T-helper 2 cell treated with Interferon-gamma antibody and Interleukin-4, amounts not matched to agents 5 μg/mL and 100 μg/mL, for 36 hours (primary cell): Measurements from ENCODE around the gene GDF9.

ENCODE experiments used
- DNase-seq: peaks from one replicate; pipeline ENCODE4 v3.0.0; 2021; ENCODE audit warnings: low spot score
- H3K27ac Mint-ChIP-seq: one replicate; pipeline ENCODE4 v1.8.0; 2021; ENCODE audit warnings: mild to moderate bottlenecking, mixed read lengths
- H3K27me3 Mint-ChIP-seq: one replicate; pipeline ENCODE4 v1.8.0; 2021; ENCODE audit warnings: low read depth, mixed read lengths
- H3K36me3 Mint-ChIP-seq: one replicate; pipeline ENCODE4 v1.8.0; 2021; ENCODE audit warnings: low read depth, mixed read lengths
- H3K4me1 Mint-ChIP-seq: one replicate; pipeline ENCODE4 v1.8.0; 2021; ENCODE audit warnings: low read depth, mixed read lengths
- H3K4me3 Mint-ChIP-seq: one replicate; pipeline ENCODE4 v1.8.0; 2022; ENCODE audit warnings: mild to moderate bottlenecking, moderate library complexity, mixed read lengths
- H3K9me3 Mint-ChIP-seq: one replicate; pipeline ENCODE4 v1.8.0; 2021; ENCODE audit warnings: mixed read lengths

Gene GDF9

DNA sequence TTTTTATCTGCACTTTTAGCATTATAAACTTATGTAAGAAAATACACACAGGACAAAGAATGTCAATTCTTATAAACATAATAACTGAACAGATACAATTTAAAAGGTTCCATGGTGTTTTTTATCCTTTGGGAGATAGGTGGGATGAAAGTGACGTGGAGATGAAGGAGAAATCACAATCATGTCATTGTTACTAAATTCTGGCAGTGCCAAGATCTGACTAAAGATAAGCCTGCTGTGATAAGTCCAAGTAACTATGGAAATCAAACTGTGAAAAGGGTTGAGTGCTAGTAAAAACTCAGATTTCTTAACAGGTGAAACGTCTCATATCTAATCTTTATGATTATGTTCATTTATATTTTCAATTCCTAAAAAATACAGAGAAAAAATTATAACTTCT, 18.3 kb upstream of the GDF9 start:
- H3K9me3 Mint-ChIP-seq: no peaks in the 10 kb centered on the region
- peaks cover 2% of the 10 kb centered on the region for H3K4me1 Mint-ChIP-seq
- no peak for DNase-seq
- peaks cover 47% of the 10 kb centered on the region for H3K36me3 Mint-ChIP-seq
- no peak overlapping the region for H3K4me3 Mint-ChIP-seq
- no peak overlapping the region for H3K27ac Mint-ChIP-seq
- no peaks in the 10 kb centered on the region for H3K27me3 Mint-ChIP-seq

- no peak overlapping the region for H3K4me3 Mint-ChIP-seq
- DNase-seq: no peak
- no peak overlapping the region for H3K27ac Mint-ChIP-seq
- H3K27me3 Mint-ChIP-seq: no peaks in the 10 kb centered on the region
- peaks cover 45% of the 10 kb centered on the region for H3K36me3 Mint-ChIP-seq
- H3K9me3 Mint-ChIP-seq: no peaks in the 10 kb centered on the region
- peaks cover 2% of the 10 kb centered on the region for H3K4me1 Mint-ChIP-seq
Observed at GRCh38 chr5:132883261-132883834, 17.1 kb upstream of the GDF9 start.

DNA sequence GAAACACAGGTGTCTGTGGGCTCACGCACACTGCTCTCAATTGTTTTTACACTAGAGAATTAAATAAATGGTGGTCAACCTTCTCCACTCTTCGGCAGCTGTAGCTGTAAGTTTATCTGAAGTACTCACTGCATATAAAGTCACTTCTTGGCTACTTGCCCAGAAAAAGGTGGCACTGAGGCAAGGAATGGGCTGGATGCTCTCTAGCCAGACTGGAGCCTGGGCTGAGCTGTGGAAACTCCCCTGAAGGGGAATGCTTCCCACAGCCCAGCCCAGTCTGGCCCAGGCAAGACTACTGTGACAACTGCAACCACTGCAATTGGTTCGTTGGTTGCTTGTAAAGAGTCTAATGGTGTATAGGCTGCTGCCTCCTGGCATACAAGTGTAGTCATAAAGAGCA, 11.7 kb upstream of the GDF9 start:
- Mint-ChIP-seq H3K4me1 (no peaks in the 10 kb centered on the region), H3K36me3 (peaks cover 27% of the 10 kb centered on the region), H3K4me3 (no peak overlapping the region), H3K9me3 (no peaks in the 10 kb centered on the region), H3K27me3 (no peaks in the 10 kb centered on the region), H3K27ac (no peak overlapping the region)
- DNase-seq: no peak

- Mint-ChIP-seq H3K4me1 (no peaks in the 10 kb centered on the region), H3K27ac (no peak overlapping the region), H3K9me3 (no peaks in the 10 kb centered on the region), H3K4me3 (no peak overlapping the region), H3K27me3 (no peaks in the 10 kb centered on the region), H3K36me3 (peaks cover 27% of the 10 kb centered on the region)
- DNase-seq: no peak
Observed at GRCh38 chr5:132877466-132877865, 11.2 kb upstream of the GDF9 start.

DNA sequence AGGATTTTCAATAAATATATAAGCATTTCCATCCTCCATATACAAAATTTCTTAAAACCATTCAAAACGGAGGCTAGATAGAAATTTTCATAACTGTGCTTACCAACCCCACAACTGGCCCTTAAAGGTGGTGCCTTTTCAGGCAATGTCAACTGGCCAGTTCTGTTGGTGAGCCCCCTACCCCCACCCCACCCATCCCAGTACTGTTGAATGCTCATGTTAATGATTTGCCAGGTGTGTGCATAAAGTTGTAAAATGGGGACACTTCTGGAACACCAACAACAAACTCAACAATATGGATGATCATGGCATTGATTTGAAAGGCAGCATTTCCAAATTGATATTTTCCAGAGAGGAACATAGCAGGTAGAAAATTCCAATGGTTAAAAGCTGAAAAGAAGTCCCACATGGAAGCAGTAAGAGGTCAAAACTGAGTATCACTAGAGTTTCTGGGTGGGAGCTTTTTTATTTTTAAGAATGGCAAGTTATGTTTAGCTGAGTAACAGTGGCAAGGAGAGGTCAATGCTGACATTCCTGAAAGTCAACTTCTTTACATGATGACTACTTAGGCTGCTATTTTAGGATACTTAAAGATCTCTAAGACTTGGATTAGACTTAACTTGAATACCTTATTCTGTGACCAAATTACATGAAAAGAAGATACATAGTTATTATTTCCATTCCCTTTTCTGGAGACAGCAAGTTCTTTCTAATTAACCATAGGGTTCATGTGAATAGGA, 9.9 kb upstream of the GDF9 start:
- Mint-ChIP-seq H3K4me3 (no peak overlapping the region), H3K9me3 (no peaks in the 10 kb centered on the region), H3K27me3 (no peaks in the 10 kb centered on the region), H3K4me1 (no peaks in the 10 kb centered on the region), H3K27ac (no peak overlapping the region), H3K36me3 (peaks cover 27% of the 10 kb centered on the region)
- DNase-seq: no peak

DNA sequence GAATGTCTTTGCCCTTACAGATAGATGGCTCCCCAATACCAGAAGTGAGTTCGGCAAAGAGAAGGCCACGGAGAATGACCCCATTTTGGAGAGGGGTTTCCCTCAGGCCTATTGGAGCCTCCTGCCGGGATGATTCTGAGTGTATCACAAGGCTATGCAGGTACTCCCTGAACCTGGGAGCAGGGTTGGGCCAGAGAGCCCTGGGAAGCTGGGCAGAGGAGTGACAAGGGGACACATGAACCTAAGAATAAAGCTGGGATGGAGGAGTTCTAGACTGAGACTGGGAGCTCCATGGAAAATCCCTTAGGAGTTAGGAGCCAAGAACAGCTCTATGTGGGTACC, 7.6 kb upstream of the GDF9 start:
- Mint-ChIP-seq H3K4me1 (peaks cover under 1% of the 10 kb centered on the region), H3K36me3 (peaks cover 25% of the 10 kb centered on the region), H3K27me3 (no peaks in the 10 kb centered on the region), H3K27ac (no peak overlapping the region), H3K9me3 (no peaks in the 10 kb centered on the region), H3K4me3 (no peak overlapping the region)
- no peak for DNase-seq

DNA sequence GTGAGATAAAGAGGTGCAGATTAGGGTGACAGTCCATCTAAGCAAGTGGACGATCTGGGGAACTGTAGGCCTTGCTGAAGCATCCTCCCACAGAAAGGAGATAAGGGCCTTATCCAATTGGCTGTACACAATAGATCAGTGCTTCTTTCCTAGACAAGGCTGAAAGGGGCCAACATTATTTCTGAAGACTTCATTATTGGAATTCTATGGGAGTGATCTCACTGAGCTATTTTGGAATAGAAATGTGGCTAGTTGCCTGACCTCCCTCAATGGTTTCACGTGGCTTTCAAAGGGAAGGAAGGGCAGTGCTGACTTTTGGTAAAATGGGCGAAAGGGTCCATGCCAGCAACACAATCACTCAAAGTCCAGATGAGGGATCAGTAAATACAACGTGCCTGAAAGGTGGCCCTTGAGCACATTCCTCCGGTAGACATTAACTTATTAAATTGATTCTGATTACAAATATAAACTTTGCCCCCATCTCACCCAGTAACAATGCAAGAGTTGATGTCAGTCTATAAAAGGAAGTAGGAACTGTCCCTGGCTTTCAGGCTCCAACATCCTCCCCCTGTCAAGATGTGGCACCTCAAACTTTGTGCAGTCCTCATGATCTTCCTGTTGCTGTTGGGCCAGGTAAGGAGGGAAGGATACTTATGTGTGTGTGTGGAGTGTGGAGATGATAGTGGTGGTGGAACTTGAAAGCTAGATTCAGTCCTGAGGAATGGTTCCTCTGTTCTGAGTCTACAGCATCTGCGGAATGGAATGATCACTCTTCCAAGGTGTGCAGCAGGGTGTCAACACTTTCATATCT, 7.1 kb upstream of the GDF9 start, which contains the start of gene LEAP2:
LEAP2 (plus strand) TSS at position 550 of the 811 bp plus-strand sequence; CDS start at position 577, 27 bp downstream.
- no peak for DNase-seq
- no peaks in the 10 kb centered on the region for H3K9me3 Mint-ChIP-seq
- no peaks in the 10 kb centered on the region for H3K27me3 Mint-ChIP-seq
- peaks cover 30% of the 10 kb centered on the region for H3K36me3 Mint-ChIP-seq
- H3K27ac Mint-ChIP-seq: no peak within 1 kb of the TSS
- peaks cover 3% of the 10 kb centered on the region for H3K4me1 Mint-ChIP-seq
- no peak within 1 kb of the TSS for H3K4me3 Mint-ChIP-seq

DNA sequence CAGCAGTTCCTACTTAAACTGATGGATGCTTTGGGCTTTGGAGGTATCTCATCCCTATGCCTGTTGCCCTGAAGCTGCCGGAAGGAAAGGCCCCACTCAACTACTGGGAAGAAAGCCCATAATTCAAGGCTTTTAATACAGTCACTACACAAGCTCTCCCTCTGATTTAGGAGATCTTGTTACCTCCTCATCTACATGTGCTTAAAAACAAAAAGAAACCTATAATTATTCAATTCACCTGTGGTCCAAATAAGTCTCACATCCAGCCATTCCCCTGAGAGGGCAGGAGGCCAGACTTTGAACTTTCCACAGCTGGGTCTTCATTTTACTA, 6.5 kb upstream of the GDF9 start:
- Mint-ChIP-seq H3K36me3 (peaks cover 27% of the 10 kb centered on the region), H3K4me3 (no peak overlapping the region), H3K4me1 (peaks cover 3% of the 10 kb centered on the region), H3K27me3 (no peaks in the 10 kb centered on the region), H3K27ac (no peak overlapping the region), H3K9me3 (no peaks in the 10 kb centered on the region)
- no peak for DNase-seq

DNA sequence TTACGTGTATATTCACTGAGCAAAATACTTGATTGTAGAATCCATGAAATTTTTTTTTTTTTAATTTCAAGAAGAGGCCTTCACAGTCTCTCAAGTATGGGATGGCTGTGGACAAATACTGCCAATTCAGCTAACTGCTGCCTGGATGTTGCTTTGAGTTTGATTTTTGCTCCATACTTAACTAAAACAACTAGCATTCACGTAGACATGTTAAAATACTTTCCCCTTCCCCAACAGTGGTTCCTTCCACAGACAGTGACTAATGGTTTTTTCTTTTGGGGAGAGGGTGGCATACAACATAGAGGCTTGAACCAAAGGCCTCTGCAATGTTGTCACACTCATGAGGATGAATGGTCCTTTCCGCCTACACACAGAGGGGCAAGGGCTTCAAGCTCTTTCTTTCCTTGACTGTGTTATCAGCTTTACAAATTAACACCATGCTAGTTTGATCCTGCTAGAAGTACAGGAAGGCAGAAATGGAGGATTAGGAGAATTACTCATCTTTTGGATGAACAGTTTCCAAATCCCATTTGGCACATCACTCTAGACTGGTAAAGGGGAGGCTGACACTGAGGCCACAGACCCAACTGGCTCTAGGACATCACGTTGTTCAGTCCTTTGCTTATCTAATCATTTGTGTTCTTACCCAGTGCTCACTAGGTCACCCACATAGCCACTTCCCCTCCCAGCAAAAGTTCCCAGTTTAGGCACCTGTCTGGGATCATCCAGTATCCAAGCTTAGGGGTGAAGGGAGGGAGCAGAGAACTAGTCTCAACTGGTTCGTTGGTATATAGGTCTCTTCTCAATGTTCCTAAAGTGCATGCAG, 5.4 kb upstream of the GDF9 start:
- H3K36me3 Mint-ChIP-seq: peaks cover 29% of the 10 kb centered on the region
- no peak for DNase-seq
- no peak overlapping the region for H3K4me3 Mint-ChIP-seq
- no peaks in the 10 kb centered on the region for H3K9me3 Mint-ChIP-seq
- peaks cover 10% of the 10 kb centered on the region for H3K4me1 Mint-ChIP-seq
- no peaks in the 10 kb centered on the region for H3K27me3 Mint-ChIP-seq
- no peak overlapping the region for H3K27ac Mint-ChIP-seq

DNA sequence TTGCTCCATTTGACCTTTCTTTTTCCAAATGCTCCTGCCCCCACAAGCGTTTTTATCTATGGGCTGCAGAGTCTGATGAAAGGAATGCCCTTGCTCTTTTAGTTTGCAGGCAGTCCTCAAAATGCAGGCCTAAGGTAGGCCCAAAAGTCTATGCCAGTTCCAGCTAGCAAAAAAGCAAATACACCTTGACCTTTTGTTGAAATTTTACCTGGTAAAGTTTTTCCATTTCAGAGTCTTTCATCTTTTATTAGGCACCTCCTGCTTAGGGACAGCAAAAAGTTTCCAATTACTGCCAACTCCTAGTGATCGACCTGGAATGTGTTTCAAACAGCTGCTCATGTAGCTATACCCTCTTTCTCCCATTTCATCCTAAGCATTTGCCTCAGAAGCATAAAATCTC, 4.5 kb upstream of the GDF9 start:
- Mint-ChIP-seq H3K4me1 (peaks cover 14% of the 10 kb centered on the region), H3K4me3 (no peak overlapping the region), H3K27me3 (no peaks in the 10 kb centered on the region), H3K36me3 (peaks cover 32% of the 10 kb centered on the region), H3K9me3 (no peaks in the 10 kb centered on the region), H3K27ac (no peak overlapping the region)
- DNase-seq: no peak

- Mint-ChIP-seq H3K4me3 (peak overlapping the region; percentile 98), H3K27ac (no peak overlapping the region), H3K36me3 (peaks cover 32% of the 10 kb centered on the region), H3K4me1 (peaks cover 18% of the 10 kb centered on the region), H3K9me3 (no peaks in the 10 kb centered on the region), H3K27me3 (no peaks in the 10 kb centered on the region)
- DNase-seq: no peak
Observed at GRCh38 chr5:132868754-132869153, 2.5 kb upstream of the GDF9 start.

DNA sequence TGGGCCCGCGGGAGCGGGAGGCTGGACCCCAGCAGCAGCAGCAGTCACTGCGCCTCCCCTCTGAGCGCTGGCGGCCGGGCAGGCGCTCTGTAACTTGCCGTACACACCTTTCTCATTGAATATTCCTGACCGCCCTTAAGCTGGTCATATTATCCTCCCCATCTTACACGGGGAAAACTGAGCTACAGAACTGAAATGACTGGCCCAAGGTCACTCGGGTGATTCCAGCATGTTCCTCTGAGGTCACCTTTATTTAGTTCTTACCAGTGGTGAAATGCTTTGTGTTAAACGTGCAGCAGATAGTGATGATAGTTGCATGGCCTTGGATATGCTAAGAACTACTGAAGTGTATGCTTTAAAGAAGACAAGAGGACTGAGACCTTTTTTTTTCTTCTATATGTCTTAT, 780 bp upstream of the GDF9 start:
- Mint-ChIP-seq H3K27me3 (peaks cover 11% of the 10 kb centered on the region), H3K4me1 (peaks cover 18% of the 10 kb centered on the region), H3K9me3 (no peaks in the 10 kb centered on the region), H3K36me3 (peaks cover 26% of the 10 kb centered on the region), H3K4me3 (peak overlapping the region; percentile 98), H3K27ac (peak overlapping the region; percentile 99)
- DNase-seq: no peak

DNA sequence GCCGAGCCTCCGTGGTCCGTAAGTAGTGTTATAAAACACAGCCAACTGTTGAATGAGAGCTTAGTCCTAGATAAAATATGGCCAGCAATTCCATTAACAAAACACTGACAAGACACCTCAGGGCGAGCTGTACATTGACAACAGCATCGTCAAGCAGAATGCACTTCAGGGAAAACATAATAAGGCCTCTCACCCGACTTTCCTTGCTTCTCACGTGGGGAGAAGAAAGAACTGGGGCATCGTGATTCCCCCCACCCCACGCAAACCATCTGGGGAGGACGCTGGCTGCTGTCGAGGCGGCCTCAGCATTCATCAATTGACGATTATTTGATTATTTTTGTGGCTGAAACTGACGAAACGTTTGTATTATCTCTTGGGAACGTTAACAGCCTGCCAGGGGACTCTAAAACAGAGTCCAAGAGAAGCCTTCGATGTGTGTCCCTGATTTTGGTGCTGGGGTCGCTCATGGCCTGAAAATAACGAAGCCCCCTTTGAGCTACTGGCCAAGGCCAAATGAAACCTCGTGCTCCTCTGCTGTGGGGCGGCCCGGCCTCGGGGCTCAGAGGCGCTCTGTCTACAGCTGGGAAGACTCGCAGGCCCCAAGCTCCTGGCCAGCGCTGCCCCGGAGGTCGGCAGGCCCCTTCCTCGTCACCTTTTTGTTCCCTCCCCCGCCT, 464 bp downstream of the GDF9 start:
- Mint-ChIP-seq H3K27me3 (peaks cover 11% of the 10 kb centered on the region), H3K36me3 (peaks cover 17% of the 10 kb centered on the region), H3K4me1 (peaks cover 18% of the 10 kb centered on the region)

More for the DNA sequence above, 464 bp downstream of the GDF9 start:
- DNase-seq: no peak
- Mint-ChIP-seq H3K9me3 (no peaks in the 10 kb centered on the region), H3K27ac (peak overlapping the region; percentile 99), H3K4me3 (peak overlapping the region; percentile 98)
